Measurements from ENCODE around the gene ROGDI.

ROGDI gene

DNA sequence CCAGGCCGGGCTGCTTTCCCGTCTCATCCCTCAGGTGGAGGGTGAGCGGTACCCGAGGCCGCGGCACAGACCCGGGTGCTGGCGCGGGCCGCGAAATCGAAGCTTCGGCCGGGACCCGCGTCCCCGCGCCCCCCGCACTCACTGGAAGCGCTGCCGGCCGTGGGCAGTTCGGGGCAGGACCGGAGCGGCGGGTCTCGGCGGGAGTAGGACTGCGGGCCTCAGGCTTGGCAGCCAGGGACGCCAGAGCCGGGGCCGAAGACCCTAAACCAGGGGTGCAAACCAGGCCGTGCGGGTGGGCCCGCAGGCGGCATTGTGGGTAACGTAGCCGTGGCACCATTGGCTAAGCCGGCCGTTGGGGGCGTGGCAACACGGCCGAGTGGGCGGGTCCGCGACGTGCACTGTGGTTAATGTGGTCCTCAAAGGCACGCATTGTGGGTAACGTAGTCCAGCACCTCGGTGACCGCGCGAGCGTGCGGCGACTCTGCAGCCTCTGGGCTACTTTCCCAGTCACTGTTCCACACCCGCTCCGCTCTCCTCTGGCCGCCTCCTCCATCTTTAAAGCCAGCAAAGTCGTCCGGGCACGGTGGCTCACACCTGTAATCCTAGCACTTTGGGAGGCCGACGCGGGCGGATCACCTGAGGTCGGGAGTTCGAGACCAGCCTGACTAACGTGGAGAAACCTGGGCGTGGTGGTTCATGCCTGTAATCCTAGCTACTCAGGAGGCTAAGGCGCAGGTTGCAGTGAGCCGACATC, 35.4 kb downstream of the ROGDI start, which contains the start of gene ZNF500:
TSS of gene ZNF500 (minus strand) at position 288 of the 754 bp plus-strand sequence. CDS start 1,184 bp downstream, outside the sequence.
- peak; percentile 99 for DNase-seq (ENCODE audit: low spot score)

DNA sequence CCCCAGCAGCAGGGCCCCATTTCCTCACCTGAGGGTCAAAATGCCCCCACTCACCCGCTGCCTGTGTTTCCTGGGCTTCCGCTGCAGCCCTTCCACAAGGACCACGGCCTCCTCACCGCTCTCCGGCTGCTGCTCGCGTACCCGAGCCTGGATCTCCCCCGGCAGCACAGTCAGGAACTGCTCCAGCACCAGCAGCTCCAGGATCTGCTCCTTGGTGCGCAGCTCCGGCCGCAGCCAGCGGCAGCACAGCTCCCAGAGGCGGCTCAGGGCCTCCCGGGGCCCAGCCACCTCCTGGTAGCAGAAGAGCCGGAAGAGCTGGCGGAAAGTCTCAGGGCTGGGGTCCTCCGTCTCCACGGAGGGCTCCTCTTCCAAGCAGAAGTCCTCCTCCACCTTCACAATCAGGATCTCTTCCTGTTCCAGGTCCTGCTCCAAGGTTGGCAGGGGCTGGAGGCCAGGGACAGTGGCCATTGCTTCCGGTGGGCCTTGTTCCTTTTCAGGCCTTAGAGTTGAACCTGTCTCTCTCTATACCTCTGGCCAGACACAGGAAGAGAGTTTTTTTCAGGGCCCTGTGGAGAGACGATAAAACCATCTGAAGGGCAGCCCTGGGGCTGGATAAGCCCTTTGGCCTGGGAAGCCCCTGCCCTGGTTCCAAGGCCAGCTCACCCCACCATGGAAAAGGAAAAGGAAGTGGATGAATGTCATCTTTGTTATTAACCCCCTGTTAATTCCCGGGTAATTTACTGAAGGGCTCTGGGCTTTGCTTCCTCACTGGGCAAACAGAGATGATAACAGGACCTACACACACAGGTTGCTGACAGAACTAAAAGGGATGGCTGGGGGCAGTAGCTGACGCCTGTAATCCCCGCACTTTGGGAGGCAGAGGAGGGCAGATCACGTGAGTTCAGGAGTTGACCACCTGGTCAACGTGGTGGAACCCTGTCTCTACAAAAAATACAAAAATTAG, 36.6 kb downstream of the ROGDI start:
- no peak for DNase-seq (ENCODE audit: low spot score)

DNA sequence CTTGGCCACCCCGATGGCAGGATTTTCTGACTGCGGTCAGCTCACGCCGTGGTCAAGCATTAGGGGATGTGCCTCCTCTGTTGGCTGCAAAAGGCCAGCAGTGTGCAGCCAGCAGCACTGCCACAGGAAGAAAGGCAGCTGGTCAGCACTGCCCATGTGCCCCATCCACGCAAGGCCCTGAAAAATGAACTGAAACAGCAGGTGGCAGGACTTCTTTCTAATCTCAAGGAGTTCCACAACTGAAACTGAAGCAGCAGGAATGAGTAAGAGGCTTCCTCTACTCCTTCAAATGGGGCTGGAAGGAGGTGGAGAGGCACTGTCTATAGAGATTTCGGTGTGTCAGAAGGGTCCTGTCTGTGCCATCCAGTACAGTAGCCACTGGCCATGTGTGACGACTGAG, 38.6 kb downstream of the ROGDI start:
- no peak for DNase-seq (ENCODE audit: low spot score)

DNA sequence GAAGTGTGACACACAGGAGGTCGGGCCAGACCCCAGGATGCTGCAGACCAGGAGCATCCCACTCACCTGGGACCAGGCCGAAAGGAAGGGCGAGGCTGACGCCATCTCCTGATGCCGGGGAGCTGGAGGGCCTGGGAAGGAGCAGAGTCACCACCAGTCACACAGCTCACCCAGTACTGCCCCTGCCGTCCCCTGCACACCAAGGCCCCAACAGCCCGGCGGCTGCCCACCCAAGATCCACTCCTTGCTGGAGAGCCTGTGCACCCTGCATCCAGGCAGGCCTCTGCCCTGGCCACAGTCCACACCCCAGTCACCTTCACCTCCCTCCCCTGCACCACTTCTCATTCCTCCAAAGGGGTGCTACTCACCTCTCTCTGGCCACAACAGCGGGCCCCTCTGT, 40.2 kb downstream of the ROGDI start:
- no peak for DNase-seq (ENCODE audit: low spot score)

DNA sequence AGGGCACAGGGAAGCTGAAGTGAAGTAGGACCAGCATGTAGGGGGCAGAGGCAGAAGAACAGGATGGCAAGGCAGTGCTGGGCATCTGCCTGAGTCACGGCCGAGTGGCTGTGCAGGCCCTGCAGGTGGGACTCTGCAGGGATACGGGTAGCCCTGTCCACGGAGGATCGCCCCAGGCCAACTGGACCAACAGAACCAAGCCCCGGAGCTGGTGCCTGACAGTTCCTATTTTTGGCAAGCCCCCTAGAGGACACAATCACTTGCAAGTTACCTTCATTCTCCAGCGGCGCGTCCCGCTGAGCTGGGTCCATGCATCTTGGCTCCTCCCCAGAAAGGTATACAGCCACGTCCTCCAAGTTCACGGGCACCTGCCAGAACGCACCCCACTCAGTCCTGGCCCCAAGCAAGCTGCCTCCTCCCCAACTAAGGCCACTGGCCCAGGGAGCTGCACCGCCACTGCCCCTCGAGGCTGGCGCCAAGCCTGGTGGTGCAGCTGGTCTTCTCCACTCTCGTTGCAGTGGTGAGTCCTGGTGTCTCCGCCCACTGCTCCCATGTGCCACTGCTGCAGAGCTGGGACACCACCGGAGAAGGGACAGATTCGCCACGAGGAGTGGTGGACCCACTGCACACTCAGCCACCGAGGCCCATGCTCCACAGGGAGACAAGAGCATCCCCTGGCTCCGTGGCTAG, 42.1 kb downstream of the ROGDI start:
- no peak for DNase-seq (ENCODE audit: low spot score)

DNA sequence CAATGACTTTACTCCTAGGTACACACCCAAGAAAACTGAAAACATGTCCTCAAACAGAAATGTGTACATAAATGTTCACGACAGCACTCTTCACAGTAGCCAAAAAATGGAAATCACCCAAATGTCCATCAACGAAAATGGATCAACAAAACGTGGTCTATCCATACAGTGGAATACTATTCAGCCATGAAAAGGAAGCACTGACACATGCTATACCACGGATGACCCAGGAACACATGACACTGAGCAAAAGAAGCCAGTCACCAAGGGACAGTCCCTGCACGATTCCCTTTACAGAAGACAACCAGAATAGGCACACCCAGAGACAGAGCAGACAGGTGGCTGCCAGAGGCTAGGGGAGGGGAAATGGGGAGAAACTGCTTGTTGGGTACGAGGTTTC, 46.7 kb downstream of the ROGDI start:
- no peak for DNase-seq (ENCODE audit: low spot score)

DNA sequence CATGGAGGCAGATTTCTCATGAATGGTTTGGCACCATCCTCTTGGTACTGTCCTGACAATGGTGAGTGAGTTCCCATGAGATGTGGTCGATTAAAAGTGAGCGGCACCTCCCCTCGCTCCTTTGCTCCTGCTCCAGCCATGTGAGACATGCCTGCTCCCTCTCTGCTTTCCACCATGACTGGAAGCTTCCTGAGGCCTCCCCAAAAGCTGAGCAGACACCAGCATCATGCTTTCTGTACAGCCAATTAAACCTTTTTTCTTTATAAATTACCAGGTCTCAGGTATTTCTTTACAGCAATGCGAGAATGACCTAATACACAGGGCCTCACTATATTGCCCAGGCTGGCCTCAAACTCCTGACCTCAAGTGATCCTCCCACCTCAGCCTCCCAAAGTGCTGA, 47.6 kb downstream of the ROGDI start:
- no peak for DNase-seq (ENCODE audit: low spot score)

DNA sequence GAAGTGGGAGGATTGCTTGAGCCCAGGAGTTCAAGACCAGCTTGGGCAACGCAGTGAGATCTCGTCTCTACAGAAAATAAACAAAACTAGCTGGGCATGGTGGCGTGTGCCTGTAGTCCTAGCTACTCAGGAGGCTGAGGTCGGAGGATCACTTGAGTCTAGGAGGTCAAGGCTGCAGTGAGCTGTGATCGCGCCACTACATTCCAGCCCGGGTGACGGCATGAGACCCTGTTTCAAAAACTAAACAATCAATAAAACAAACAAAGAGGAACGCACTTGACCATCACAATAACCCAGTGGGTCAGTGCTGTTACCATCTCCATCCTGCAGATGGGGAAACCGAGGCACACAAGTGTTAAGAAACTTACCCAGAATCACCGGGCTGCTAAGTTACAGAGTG, 49.2 kb downstream of the ROGDI start:
- no peak for DNase-seq (ENCODE audit: low spot score)

DNA sequence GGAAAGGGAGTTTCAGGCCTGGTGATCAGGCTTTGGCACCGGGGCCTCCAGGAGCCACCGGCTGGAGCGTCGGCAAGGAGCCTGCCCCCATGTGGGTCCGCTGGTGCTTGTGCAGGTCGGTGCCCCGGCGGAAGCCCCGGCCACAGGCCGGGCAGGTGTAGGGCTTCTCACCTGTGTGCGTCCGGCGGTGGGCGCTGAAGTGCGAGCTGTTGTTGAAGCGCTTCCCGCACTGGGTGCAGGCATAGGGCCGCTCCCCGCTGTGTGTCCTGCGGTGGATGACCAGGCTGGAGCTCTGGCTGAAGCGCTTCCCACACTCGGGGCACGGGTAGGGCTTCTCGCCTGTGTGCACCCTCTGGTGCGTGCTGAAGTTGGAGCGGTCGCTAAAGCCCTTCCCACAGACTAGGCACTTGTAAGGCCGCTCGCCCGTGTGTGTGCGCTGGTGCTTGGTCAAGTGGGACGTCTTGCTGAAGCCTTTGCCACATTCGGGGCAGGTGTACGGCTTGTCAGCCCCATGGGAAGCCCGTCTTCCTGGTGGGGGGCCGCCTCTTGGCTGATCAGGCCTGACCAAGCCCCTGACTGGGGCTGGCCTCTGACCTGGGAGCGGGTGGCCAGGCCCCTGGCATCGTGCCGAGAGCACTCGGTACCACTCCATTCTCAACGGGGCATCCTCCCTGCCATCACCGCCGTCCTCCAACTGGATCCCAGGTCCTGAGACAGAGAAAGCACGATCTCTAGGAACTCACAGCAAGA, 49.9 kb downstream of the ROGDI start:
- no peak for DNase-seq (ENCODE audit: low spot score)

DNA sequence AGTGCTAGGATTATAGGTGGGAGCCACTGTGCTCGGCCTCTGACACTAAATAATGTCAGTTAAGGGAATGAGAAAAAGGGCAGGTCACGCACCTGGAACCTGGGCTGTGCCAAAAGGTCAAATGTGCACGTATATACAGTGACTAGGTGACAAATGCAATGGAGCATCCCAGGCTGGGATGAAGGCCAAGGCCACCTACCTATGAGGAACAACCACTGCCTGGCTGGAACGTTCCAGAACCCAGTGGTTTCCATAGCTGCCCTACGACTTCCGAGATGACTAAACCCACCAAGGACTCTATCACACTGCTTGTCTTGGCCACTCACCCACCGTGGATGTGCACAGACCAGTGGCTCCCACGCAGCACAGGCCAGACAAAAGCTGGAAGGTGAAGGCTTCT, 51.5 kb downstream of the ROGDI start:
- no peak for DNase-seq (ENCODE audit: low spot score)

DNA sequence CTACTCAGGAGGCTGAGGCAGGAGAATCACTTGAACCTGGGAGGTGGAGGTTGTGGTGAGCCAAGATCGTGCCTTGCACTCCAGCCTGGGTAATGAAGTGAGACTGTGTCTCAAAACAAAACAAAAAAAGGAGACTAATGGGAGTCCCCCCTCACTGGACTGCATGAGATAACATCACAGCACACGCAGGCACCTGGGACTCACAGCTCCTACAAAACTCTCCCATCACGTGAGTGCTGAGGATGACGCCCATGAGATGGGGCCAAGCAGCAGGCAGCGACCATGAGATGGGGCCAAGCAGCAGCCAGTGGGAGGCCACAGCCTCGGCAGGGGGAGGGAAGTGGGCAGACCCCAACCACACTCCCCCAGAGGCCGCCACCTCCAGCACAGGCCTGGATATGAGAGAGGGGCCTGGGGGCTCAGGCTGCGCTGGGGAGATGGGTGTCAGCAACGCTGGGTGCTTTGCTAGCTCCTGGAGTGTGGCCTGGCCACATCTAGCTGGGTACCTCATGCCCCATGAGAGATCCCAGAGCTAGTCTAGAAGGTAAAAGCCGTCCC, 52.7 kb downstream of the ROGDI start:
- no peak for DNase-seq (ENCODE audit: low spot score)

DNA sequence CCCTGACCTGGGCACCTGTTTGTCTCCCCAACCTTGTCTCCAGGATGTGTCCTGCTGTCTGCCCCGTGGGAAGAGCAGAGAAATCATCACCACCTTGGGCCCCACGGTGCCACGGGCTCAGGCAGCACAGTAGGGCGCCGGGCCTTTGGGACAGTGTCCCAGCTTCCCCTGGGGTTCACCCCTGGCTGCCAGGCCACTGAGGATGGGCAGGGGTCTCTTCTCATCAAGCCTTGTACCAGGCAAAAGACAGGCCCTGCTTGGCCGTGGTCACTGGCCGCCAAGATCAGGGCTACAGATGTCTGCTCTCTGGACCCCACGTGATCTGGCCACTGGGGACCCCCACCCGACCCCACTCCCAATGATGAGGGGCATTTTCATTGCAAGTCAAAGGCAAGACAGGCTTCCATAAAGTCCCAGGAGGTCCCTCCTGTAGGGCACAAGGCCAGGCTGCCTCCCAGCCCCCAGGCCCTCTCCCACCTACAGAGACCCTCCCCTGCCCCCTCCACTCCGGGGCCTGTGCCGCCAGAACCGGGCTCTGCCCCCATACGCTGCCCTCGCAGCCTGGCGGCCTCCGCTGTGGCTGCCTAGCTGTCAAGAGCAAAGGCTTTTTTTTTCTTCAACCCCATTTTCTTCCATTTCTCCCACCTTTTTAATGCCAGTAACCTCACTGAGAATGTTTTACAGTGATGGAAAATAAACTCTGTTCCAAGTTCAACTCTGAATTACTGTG, 53.6 kb downstream of the ROGDI start:
- DNase-seq (ENCODE audit: low spot score), result no peak

DNA sequence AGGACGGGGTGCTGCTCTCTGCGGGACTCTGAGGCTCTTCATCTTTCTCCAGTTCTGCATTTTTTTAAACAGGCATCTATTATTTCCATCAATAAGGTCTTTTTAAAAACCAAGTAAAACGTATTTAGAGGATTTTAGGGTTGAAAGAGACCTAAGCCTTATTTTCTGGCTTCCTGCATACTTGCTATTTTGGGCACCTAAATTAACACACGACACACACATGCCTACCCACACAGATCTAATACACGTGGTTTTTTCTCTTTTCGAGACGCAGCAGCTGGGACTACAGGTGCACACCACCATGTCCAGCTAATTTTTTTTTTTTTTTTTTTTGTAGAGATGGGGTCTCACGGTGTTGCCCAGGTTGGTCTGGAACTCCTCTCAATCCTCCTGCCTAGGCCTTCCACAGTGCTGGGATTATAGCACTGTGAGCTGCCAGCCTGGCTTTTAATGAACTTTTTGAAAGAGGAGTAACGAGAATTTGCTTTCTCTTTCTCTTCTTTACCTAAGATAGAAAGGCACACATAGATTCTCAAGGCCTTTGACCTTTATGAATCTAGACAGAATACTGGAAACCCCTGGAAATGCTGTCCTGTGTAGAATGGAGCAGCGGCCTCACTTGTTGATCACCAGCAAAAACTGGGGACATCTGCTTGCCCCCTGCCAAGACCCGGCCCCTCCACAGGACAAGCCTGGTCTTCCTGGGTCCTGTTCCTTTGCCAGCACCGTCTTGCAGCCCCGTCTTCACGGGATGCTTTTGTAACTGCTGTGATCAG, 54.3 kb downstream of the ROGDI start:
- DNase-seq (ENCODE audit: low spot score), result no peak

DNA sequence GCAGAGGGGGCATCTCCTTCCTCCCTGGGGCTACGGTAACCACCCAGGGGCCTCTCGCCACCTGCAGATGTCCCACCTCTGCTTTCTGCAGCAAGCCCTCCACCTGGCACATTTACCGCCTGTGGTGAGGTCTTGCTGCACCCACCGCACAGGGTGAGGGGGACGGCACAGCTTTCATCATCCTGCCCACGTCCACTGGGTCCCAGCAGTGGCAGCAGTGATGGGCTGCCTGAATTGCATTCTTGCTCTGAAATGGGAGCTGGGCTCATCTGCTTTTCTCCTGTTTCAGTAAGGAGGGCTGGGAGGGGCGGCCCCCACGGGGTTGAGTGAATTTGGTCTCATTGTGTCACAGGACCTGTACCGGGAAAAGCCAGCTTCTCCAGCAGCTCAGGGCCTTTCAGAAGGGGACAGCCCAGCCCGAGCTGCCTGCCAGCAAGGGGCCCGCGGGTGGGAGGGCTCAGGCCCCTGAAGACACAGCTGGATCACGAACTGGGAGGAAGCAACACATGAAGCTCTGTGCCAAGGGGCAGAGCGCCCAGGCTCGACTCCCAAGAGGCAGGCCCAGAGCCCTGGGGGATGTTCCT, 55.4 kb downstream of the ROGDI start:
- DNase-seq (ENCODE audit: low spot score), result no peak
